ENCODE measurements around the gene C12orf56.
"Not testable (repeated sequence)": the region's sequence is repeated elsewhere in the genome, so short reads cannot be mapped to it uniquely, and the experiment has no call there.

GRCh38 chr12:64217643-64218042 lies 172.9 kb downstream of the C12orf56 start:
- not testable (repeated sequence) for TF ChIP-seq POLR2A (IDR thresholded peaks at IDR 0.05; ENCODE audit: low read depth, low read length); POLR2AphosphoS5 (IDR thresholded peaks at IDR 0.05; ENCODE audit: insufficient read depth, low read depth, low read length); JUN (IDR thresholded peaks at IDR 0.05; ENCODE audit: borderline replicate concordance, insufficient read depth, insufficient read length, low read depth)
- TF ChIP-seq, protein P1, sequence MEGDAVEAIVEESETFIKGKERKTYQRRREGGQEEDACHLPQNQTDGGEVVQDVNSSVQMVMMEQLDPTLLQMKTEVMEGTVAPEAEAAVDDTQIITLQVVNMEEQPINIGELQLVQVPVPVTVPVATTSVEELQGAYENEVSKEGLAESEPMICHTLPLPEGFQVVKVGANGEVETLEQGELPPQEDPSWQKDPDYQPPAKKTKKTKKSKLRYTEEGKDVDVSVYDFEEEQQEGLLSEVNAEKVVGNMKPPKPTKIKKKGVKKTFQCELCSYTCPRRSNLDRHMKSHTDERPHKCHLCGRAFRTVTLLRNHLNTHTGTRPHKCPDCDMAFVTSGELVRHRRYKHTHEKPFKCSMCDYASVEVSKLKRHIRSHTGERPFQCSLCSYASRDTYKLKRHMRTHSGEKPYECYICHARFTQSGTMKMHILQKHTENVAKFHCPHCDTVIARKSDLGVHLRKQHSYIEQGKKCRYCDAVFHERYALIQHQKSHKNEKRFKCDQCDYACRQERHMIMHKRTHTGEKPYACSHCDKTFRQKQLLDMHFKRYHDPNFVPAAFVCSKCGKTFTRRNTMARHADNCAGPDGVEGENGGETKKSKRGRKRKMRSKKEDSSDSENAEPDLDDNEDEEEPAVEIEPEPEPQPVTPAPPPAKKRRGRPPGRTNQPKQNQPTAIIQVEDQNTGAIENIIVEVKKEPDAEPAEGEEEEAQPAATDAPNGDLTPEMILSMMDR (IDR thresholded peaks at IDR 0.05; ENCODE audit: extremely low read depth in 1 of 2, insufficient read depth in 1 of 2, low read depth in 1 of 2, low read length in 2 of 2): not testable (repeated sequence)
